HG03095 (cell line): Measurements from ENCODE around the gene EIF1.
"Not testable (repeated sequence)": the region's sequence is repeated elsewhere in the genome, so short reads cannot be mapped to it uniquely, and the experiment has no call there.

Experiments
- ATAC-seq: cut with Tn5 transposase; IDR thresholded peaks from one replicate; pipeline ENCODE4 v1.9.1; 2021; ENCODE audit warnings: moderate library complexity; ENCODE audit not compliant: unreplicated experiment

EIF1 gene

GRCh38 chr17:41655611-41656111 lies 33.0 kb upstream of the EIF1 start:
- ATAC-seq = no peak

GRCh38 chr17:41656249-41657023 lies 32.2 kb upstream of the EIF1 start:
- no peak for ATAC-seq

DNA sequence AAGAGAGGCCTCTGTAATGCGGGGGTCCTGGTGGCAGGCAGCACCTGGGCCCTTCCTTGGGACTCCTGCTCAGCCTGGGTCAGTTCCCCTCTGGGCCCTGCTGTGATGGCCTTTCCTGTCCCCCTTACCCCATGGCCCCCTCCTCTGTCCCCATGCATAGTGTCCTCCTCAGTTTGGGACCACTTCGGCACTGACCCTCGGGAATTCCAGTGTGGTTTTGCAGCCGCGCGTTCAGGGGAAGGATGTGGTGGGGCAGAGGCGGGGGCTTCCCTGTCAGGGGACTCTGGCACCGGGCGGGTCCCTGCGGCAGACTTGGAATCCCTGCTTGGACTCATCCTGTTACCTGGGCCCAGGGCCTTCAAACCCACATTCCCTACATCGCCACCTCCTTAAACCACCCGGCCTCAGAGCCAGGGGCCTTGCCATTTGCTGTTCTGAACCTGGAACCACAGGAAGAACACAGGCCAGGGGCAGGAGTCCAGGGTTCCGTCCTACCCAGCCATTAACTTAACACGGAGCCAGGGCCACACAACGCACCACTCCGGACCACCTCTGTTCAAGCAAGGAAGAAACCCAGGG lies 31.4 kb upstream of the EIF1 start:
- no peak for ATAC-seq

GRCh38 chr17:41657936-41658335 lies 30.7 kb upstream of the EIF1 start:
- no peak for ATAC-seq

DNA sequence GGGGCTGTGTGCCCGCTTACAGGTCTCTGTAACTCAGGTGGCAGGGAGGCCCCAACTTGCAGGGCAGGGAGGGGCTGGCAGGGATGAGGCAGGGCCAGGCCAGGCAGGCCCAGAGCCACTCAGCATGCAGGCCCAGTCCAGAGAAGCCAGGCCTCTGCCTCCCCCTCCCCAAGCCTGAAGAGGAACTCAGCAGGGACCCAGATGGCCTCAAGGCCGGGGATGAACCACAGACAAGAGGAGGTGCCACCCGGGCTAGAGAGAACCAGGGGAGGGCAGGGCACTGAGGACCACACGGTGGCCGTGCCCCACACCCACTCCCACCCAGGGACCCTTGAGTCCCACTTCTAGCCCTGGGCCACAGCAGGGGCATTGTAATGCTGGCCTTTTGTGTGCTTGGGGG lies 29.8 kb upstream of the EIF1 start:
- ATAC-seq = no peak

DNA sequence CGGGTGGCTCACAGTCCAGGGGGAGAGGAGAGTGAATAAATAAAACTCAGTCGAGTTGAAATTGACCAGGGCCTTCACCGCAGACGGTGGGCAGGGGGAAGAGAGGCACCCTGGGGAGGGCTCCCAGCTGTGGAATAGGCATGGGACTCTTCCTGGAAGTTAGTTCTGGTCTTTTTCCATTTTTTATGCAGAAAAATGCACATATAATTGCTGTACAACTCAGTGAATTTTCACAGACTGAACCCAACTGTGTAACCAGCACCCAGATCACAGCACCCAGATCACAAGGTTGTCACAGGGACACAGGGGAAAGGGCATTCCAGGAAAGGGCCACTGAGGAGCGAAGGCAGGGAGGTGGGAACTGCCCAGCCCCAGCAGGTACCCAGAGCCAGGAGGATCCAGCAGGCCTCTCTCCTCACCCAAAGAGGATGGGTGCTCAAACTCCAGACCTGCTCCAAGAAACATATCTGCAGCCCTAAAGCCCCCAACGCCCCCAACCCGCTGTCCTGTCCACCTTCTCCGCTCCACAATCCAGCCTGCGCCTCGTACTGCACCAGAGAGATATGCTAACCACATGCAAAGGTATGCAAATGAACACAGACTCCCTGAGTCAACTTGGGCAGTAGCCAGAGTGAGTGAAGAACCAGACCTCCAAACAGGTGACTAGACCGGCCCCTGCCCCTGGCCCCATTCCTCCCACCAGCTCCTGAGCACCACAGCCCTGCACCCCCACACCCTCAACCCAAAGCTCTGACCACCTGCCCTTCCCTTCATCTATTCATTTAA lies 29.1 kb upstream of the EIF1 start:
- ATAC-seq = no peak

GRCh38 chr17:41660221-41660711 lies 28.4 kb upstream of the EIF1 start:
- ATAC-seq = no peak

DNA sequence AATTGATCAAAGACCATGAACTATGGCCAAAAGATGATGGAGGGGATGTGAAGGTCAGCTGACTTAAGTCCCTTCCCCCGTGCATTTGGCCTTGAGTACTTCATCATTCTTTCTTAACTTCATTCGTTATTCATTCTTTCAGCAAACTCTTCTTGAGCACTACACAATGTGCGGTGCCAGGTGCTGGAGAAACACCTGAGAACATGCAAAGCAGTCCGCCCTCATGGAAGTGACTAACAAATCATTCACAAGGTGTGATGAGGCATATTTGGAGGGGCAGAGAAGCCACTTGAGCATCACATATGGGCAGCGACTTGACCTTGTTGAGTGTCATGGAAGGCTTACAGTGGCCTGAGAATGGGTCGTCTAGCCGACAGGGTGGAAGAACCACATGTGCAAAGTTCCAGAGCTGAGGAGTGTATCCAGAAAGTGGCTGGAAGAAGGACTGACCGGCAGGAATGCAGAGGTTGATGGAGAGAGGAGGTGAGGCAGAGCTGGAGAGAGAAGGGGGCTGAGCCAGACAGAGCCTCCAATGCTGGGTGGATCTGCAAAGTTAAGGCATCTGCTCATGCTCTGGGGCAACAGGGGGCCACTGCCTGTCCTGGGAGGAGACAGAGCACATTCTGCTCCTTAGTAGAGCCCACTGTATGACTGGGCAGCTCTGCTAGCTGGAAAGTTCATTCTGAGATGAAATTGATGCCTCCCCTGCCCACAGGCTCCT lies 25.1 kb upstream of the EIF1 start:
- no peak for ATAC-seq

DNA sequence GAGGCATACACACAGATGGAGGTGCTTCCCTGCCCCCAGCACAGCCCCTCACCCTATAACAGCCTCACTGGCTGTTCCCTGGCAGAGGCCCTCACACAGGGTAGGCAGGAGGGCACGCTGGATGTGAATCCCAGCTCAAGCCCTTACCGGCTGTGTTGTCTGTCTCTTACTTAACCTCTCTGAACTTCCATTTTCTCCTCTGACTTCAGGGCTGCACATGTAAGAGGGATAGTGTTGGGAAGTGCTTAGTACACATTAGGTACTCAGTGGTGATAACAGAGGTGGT lies 24.6 kb upstream of the EIF1 start:
- no peak for ATAC-seq

DNA sequence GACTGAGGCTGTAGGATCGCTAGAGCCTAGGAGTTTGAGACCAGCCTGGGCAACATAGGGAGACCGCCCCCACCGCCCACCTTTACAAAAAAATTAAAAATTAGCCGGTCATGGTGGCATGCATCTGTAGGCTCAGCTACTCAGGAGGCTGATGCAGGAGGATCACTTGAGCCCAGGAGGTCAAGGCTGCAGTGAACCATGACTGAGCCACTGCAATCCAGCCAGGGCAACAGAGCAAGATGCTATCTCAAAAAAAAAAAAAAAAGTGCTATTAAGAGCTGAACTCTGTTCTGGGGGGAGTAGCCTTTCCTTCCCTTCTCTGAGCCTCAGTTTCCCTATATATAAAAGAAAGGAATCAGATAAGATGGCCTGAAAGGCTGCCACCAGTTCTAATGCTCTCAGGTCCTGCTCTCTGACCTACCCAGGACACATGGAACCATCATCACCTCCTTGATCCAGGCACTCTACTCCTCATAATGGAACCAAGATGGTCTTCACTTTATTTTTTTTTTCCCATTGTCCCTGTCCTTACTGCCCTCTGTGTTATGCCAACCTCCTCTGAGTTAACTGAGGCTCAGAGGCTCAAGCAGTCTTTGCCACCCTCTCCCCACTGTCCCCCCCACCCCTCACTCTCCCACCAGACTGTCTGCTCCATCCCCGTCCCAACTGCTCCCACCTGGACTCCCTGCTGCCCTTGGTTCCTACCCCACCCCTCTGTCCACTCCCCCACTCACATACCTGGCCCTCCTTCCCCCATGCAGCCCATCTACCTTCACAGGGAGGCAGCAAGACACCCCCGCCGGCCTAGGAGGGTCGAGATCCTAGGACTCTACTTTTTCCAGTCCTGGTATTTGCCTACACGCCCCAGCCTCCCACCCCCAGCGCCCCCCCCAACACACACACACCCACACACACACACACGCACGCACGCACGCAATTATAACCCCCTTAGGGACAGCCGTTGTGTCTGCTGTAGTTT lies 23.8 kb upstream of the EIF1 start:
- ATAC-seq = no peak

GRCh38 chr17:41665566-41666236 lies 23.0 kb upstream of the EIF1 start:
- ATAC-seq = peak; percentile 48

DNA sequence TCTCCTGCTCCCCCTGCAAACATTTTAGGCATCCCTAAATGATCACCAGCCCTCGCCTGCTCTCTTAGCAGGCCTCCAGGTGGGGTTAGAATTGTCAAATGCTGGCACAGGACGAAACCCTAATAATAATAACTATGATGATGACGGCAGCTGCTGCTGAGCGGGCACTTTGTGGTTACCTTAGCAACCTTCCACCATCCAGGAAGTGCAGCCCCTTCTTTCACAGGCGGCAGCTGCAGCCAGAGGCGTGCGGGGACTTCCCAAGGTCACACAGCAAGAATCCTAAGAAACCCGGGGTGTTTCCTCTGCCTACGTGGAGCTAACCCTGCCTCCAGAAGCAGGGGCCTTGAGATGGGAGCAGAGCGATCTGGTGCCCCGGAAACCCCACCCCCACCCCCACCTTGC lies 22.4 kb upstream of the EIF1 start:
- peak; percentile 28 for ATAC-seq

GRCh38 chr17:41666708-41667279 lies 21.9 kb upstream of the EIF1 start:
- ATAC-seq = peak; percentile 44

GRCh38 chr17:41667280-41668041 lies 21.2 kb upstream of the EIF1 start:
- ATAC-seq = no peak

- no peak for ATAC-seq
Observed at GRCh38 chr17:41672153-41672552, 16.5 kb upstream of the EIF1 start.

DNA sequence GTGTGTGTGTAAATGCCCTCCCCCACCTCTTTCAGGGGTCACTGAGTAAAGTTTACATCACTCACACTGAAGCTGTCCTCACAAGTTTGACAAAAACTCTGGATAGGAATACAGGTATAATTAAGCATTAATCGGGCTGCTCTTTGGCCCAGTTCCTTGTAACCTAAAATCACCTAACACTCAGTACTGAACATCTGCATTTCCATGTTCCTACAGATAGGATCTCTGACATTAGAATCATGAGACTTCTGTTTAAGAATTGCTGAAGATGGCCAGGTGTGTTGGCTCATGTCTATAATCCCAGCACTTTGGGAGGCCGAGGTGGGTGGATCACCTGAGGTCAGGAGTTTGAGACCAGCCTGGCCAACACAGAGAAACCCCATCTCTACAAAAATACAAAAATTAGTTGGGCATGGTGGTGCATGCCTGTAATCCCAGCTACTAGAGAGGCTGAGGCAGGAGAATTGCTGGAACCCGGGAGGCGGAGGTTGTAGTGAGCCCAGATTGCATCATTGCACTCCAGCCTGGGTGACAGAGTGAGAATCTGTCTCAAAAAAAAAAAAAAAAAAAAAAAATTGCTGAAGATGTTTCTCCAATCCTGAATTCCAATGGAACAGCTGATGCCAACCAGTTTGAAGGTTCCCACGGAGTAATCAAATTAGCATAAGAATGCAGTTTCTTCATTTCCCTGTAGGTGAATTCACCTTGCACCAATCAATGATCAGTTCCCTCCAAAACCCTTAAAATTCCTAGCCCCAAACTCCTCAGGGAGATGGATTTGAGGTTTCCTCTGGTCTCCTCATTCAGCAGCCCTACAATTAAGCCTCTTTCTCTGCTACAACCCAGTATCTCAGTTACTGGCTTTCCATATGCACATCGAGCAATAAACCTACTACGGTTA lies 13.3 kb upstream of the EIF1 start:
- ATAC-seq = not testable (repeated sequence)

GRCh38 chr17:41676058-41676419 lies 12.6 kb upstream of the EIF1 start:
- no peak for ATAC-seq
